Esophagus squamous epithelium (tissue), 4 donors: ENCODE results near the gene TMEM86A.

Experiments
- CTCF ChIP-seq, 6 experiments: fragments of 450-650 bp in 4 of 6; fragments of 200-600 bp in 2 of 6; sonication (generic) in 2 of 6; IDR thresholded peaks; one replicate each; pipeline ENCODE4 v1.5.1; 2016 to 2019; ENCODE audit warnings: antibody characterized with exemption in 6 of 6, mild to moderate bottlenecking in 4 of 6, moderate library complexity in 4 of 6
- POLR2A ChIP-seq, 4 donors: fragments of 450-650 bp; IDR thresholded peaks; one replicate each; pipeline ENCODE4 v1.6.1; 2017; ENCODE audit warnings: antibody characterized with exemption in 4 of 4, mild to moderate bottlenecking in 4 of 4, moderate library complexity in 3 of 4

GRCh38 chr11:18701614-18702216 lies 3.1 kb downstream of the TMEM86A start:
- TF ChIP-seq POLR2A (IDR thresholded peaks at IDR 0.05), result no peak
- TF ChIP-seq CTCF (IDR thresholded peaks at IDR 0.05), result no peak
